Adrenal gland (tissue), 5 donors: ENCODE measurements around the gene PDS5B.

Experiments used
- CTCF ChIP-seq, 6 experiments: fragments of 450-650 bp in 4 of 6; fragments of 200-600 bp in 2 of 6; sonication (generic) in 1 of 6; IDR thresholded peaks; 1 replicate in 5 of 6; 2 replicates in 1 of 6; pipeline versions ENCODE4 v1.5.1 to v1.8.0; 2016 to 2021; ENCODE audit warnings: antibody characterized with exemption in 6 of 6, mild to moderate bottlenecking in 2 of 6, moderate library complexity in 1 of 6
- POLR2A ChIP-seq, 2 donors: fragments of 450-650 bp; IDR thresholded peaks; one replicate each; pipeline ENCODE4 v1.6.1; 2017; ENCODE audit warnings: antibody characterized with exemption in 2 of 2, mild to moderate bottlenecking in 2 of 2, moderate library complexity in 1 of 2
- donor health status: DM: no; HTN: no; CAD: no.

GRCh38 chr13:32582991-32583390, 3.3 kb upstream of the PDS5B start:
- TF ChIP-seq POLR2A (IDR thresholded peaks at IDR 0.05) (no peak), CTCF (IDR thresholded peaks at IDR 0.05) (no peak)
